ENCODE data around the gene RALGAPA2. TPM values are rescaled to one million over a fixed set of nuclear protein-coding genes. Genes with fewer than 3 reads are reported as not detected.

RALGAPA2 gene
- 4.1 TPM for polyA plus RNA-seq (2013, experiment 1 of 2; ENCODE audit: insufficient read length)
- polyA plus RNA-seq (2013, experiment 2 of 2; ENCODE audit: insufficient read length), result 3.7 TPM

- DNase-seq, result peak; percentile 99
These were observed at the start of gene RALGAPA2 for GRCh38 chr20:20712474-20713243. Gene RALGAPA2, minus strand, starts transcription at chr20:20712644. Its CDS starts 164 bp downstream, at chr20:20712480.

- DNase-seq, result no peak
These were observed 48.9 kb upstream of the RALGAPA2 start for GRCh38 chr20:20761301-20761700.

GRCh38 chr20:20759132-20759531 lies 46.7 kb upstream of the RALGAPA2 start:
- DNase-seq, result no peak

- DNase-seq, result no peak
These were observed 43.4 kb upstream of the RALGAPA2 start for GRCh38 chr20:20755674-20756319.

- DNase-seq, result no peak
These were observed 42.8 kb upstream of the RALGAPA2 start for GRCh38 chr20:20755231-20755630.

- DNase-seq, result no peak
These were observed 42.3 kb upstream of the RALGAPA2 start for GRCh38 chr20:20754714-20755113.

GRCh38 chr20:20752712-20753111 lies 40.3 kb upstream of the RALGAPA2 start:
- DNase-seq, result no peak

- no peak for DNase-seq
These were observed 34.9 kb upstream of the RALGAPA2 start for GRCh38 chr20:20747298-20747697.

GRCh38 chr20:20744170-20744725 lies 31.8 kb upstream of the RALGAPA2 start:
- no peak for DNase-seq

- no peak for DNase-seq
These were observed 31.2 kb upstream of the RALGAPA2 start for GRCh38 chr20:20743511-20744169.

- no peak for DNase-seq
These were observed 28.9 kb upstream of the RALGAPA2 start for GRCh38 chr20:20741087-20742045.

GRCh38 chr20:20740541-20740940 lies 28.1 kb upstream of the RALGAPA2 start:
- no peak for DNase-seq

- no peak for DNase-seq
These were observed 24.7 kb upstream of the RALGAPA2 start for GRCh38 chr20:20737158-20737557.

GRCh38 chr20:20736303-20736702 lies 23.9 kb upstream of the RALGAPA2 start:
- DNase-seq, result no peak

GRCh38 chr20:20734475-20734948 lies 22.1 kb upstream of the RALGAPA2 start:
- no peak for DNase-seq

- no peak for DNase-seq
These were observed 21.5 kb upstream of the RALGAPA2 start for GRCh38 chr20:20733943-20734342.

GRCh38 chr20:20732641-20733040 lies 20.2 kb upstream of the RALGAPA2 start:
- DNase-seq, result no peak

GRCh38 chr20:20731945-20732296 lies 19.5 kb upstream of the RALGAPA2 start:
- no peak for DNase-seq

GRCh38 chr20:20731000-20731944 lies 18.8 kb upstream of the RALGAPA2 start:
- DNase-seq, result no peak

GRCh38 chr20:20729563-20729962 lies 17.1 kb upstream of the RALGAPA2 start:
- DNase-seq, result no peak

GRCh38 chr20:20721489-20721888 lies 9.0 kb upstream of the RALGAPA2 start:
- DNase-seq, result no peak
